Sigmoid colon (tissue), 4 donors: Measurements from ENCODE around the gene ACADS.

Experiments used
- CTCF ChIP-seq, 4 experiments: fragments of 450-650 bp in 3 of 4; fragments of 200-600 bp in 1 of 4; IDR thresholded peaks; one replicate each; pipeline ENCODE4 v1.5.1; 2016 to 2019; ENCODE audit warnings: antibody characterized with exemption in 4 of 4, mild to moderate bottlenecking in 3 of 4, moderate library complexity in 2 of 4
- POLR2AphosphoS5 ChIP-seq, 4 donors: sonication (generic); formaldehyde crosslinking; IDR thresholded peaks; one replicate each; pipeline ENCODE4 v1.6.1; 2017; ENCODE audit warnings: antibody characterized with exemption in 4 of 4

- no peak for TF ChIP-seq CTCF (IDR thresholded peaks at IDR 0.05)
- TF ChIP-seq POLR2AphosphoS5 (IDR thresholded peaks at IDR 0.05), result no peak
These were observed 47.7 kb upstream of the ACADS start for GRCh38 chr12:120677765-120678473.
